GM12878 (cell line): ENCODE data around the gene GON7.

Experiments
- CREM ChIP-seq: IDR thresholded peaks from 2 replicates; pipeline ENCODE4 v1.6.1; 2014; ENCODE audit warnings: antibody characterized with exemption, low read depth
- CTCF ChIP-seq, 3 experiments: IDR thresholded peaks in 2 of 3; conservative IDR thresholded peaks in 1 of 3; 2 replicates each; pipeline ENCODE4 v1.5.1; 2011; ENCODE audit warnings: low read depth in 3 of 3, low read length in 3 of 3, mild to moderate bottlenecking in 3 of 3, control low read depth in 2 of 3, moderate library complexity in 2 of 3, inconsistent platforms in 1 of 3, mixed read lengths in 1 of 3; ENCODE audit not compliant: control insufficient read depth in 2 of 3, insufficient read depth in 1 of 3; ENCODE audit errors: extremely low read depth in 1 of 3
- DPF2 ChIP-seq: fragments of 450-650 bp; IDR thresholded peaks from 2 replicates; pipeline ENCODE4 v1.6.1; 2017; ENCODE audit warnings: mild to moderate bottlenecking
- NFYB ChIP-seq: IDR thresholded peaks from 2 replicates; pipeline ENCODE4 v1.6.1; 2011; ENCODE audit warnings: low read depth, mild to moderate bottlenecking, low read length, improper control_type of control experiment, moderate library complexity; ENCODE audit not compliant: insufficient read depth
- PBX3 ChIP-seq: IDR thresholded peaks from 2 replicates; pipeline ENCODE4 v1.6.1; 2011; ENCODE audit warnings: mild to moderate bottlenecking, low read depth, low read length, moderate library complexity; ENCODE audit not compliant: insufficient replicate concordance
- PKNOX1 ChIP-seq: fragments of 450-650 bp; IDR thresholded peaks from 2 replicates; pipeline ENCODE4 v1.6.1; 2016; ENCODE audit warnings: mild to moderate bottlenecking
- POLR2AphosphoS5 ChIP-seq: IDR thresholded peaks from 2 replicates; pipeline ENCODE4 v1.6.1; 2011; ENCODE audit warnings: mild to moderate bottlenecking, low read length, inconsistent platforms
- RCOR1 ChIP-seq: conservative IDR thresholded peaks from 2 replicates; pipeline ENCODE4 v1.6.1; 2012; ENCODE audit warnings: low read depth, low read length, improper control_type of control experiment
- SIN3A ChIP-seq: IDR thresholded peaks from 2 replicates; pipeline ENCODE4 v1.6.1; 2012; ENCODE audit warnings: low read depth, low read length, improper control_type of control experiment
- ZBTB33 ChIP-seq: fragments of 450-650 bp; IDR thresholded peaks from 2 replicates; pipeline ENCODE4 v1.6.1; 2017; ENCODE audit warnings: mild to moderate bottlenecking
- ZNF24 ChIP-seq: fragments of 450-650 bp; IDR thresholded peaks from 2 replicates; pipeline ENCODE4 v1.6.1; 2017; ENCODE audit warnings: antibody characterized with exemption, mild to moderate bottlenecking

GRCh38 chr14:93161411-93161940 lies 45.4 kb downstream of the GON7 start:
- TF ChIP-seq CREM = no peak
- no peak for TF ChIP-seq CTCF (IDR thresholded peaks at IDR 0.05 in 2 of 3, conservative IDR thresholded peaks at IDR 0.05 in 1 of 3; ENCODE audit: control insufficient read depth in 2 of 3, extremely low read depth in 1 of 3, insufficient read depth in 1 of 3, low read depth in 3 of 3, low read length in 3 of 3)
- TF ChIP-seq POLR2AphosphoS5 = no peak
- no peak for TF ChIP-seq ZBTB33
- TF ChIP-seq DPF2 = no peak
- TF ChIP-seq NFYB = no peak
- TF ChIP-seq RCOR1 = no peak
- no peak for TF ChIP-seq ZNF24
- TF ChIP-seq PBX3 = no peak
- no peak for TF ChIP-seq PKNOX1
- TF ChIP-seq SIN3A = no peak
